OCI-LY1 (cell line): ENCODE results near the gene MRS2.

Source experiments
- H2AFZ ChIP-seq: fragments of 200-600 bp; sonication (generic), shearing (Covaris generic); 2 replicates; pipeline ENCODE4 v1.6.0; 2014; ENCODE audit warnings: antibody characterized with exemption, mild to moderate bottlenecking, low read length
- H3F3A ChIP-seq: fragments of 200-600 bp; sonication (generic), shearing (Covaris generic); 2 replicates; pipeline ENCODE4 v1.6.0; 2014; ENCODE audit warnings: mild to moderate bottlenecking, antibody characterized with exemption, low read length, moderate library complexity; ENCODE audit not compliant: insufficient read depth
- H3K27ac ChIP-seq: fragments of 200-600 bp; sonication (generic); 2 replicates; pipeline ENCODE4 v1.5.1; 2014; ENCODE audit warnings: low read length, mixed run types, mild to moderate bottlenecking, low read depth; ENCODE audit not compliant: poor library complexity, severe bottlenecking
- H3K27me3 ChIP-seq: fragments of 200-600 bp; sonication (generic); 2 replicates; pipeline ENCODE4 v1.6.0; 2014; ENCODE audit warnings: antibody characterized with exemption, mild to moderate bottlenecking, low read length, moderate library complexity; ENCODE audit not compliant: insufficient read depth
- H3K36me3 ChIP-seq: fragments of 200-600 bp; sonication (generic); 2 replicates; pipeline ENCODE4 v1.6.1; 2014; ENCODE audit warnings: mild to moderate bottlenecking, antibody characterized with exemption, low read length, moderate library complexity, mixed read lengths; ENCODE audit not compliant: insufficient read depth
- H3K4me1 ChIP-seq: fragments of 200-600 bp; sonication (generic); 2 replicates; pipeline ENCODE4 v1.5.1; 2014; ENCODE audit warnings: mild to moderate bottlenecking, low read length, moderate library complexity; ENCODE audit not compliant: insufficient read depth, severe bottlenecking
- H3K4me2 ChIP-seq: fragments of 200-600 bp; sonication (generic), shearing (Covaris generic); 2 replicates; pipeline ENCODE4 v1.6.1; 2014; ENCODE audit warnings: low read length
- H3K4me3 ChIP-seq: fragments of 200-600 bp; sonication (generic); 2 replicates; pipeline ENCODE4 v1.5.1; 2014; ENCODE audit warnings: low read length, low read depth, mild to moderate bottlenecking, mixed read lengths; ENCODE audit not compliant: poor library complexity, severe bottlenecking
- H3K79me2 ChIP-seq: fragments of 200-600 bp; shearing (Covaris generic); 2 replicates; pipeline ENCODE4 v1.6.1; 2016; ENCODE audit warnings: mixed run types, low read length, mixed read lengths; ENCODE audit not compliant: insufficient read depth
- H3K9ac ChIP-seq: fragments of 200-600 bp; sonication (generic), shearing (Covaris generic); 2 replicates; pipeline ENCODE4 v1.6.1; 2014; ENCODE audit warnings: mild to moderate bottlenecking, low read length, mixed read lengths
- H3K9me2 ChIP-seq: fragments of 200-600 bp; sonication (generic), shearing (Covaris generic); 2 replicates; pipeline ENCODE4 v1.6.1; 2014; ENCODE audit warnings: low read depth, mild to moderate bottlenecking, low read length, mixed read lengths
- H3K9me3 ChIP-seq: fragments of 200-600 bp; shearing (Covaris generic); 2 replicates; pipeline ENCODE4 v1.6.1; 2014; ENCODE audit warnings: low read length, mixed read lengths
- H4K20me1 ChIP-seq: fragments of 200-600 bp; sonication (generic), shearing (Covaris generic); 2 replicates; pipeline ENCODE4 v1.6.0; 2016; ENCODE audit warnings: mild to moderate bottlenecking, low read length; ENCODE audit not compliant: insufficient read depth
- EZH2 ChIP-seq: fragments of 200-600 bp; sonication (generic), shearing (Covaris generic); IDR thresholded peaks from 2 replicates; pipeline ENCODE4 v1.8.0; 2017; ENCODE audit warnings: borderline replicate concordance, mixed run types, mild to moderate bottlenecking, antibody characterized with exemption, low read length, moderate library complexity, mixed read lengths
- TF ChIP-seq, protein P1 (sequence below): fragments of 200-600 bp; sonication (generic), shearing (Covaris generic); IDR thresholded peaks from 2 replicates; pipeline ENCODE4 v1.5.1; 2017; ENCODE audit warnings: mild to moderate bottlenecking, antibody characterized with exemption, low read length, moderate library complexity, mixed read lengths

MRS2 gene, protein sequence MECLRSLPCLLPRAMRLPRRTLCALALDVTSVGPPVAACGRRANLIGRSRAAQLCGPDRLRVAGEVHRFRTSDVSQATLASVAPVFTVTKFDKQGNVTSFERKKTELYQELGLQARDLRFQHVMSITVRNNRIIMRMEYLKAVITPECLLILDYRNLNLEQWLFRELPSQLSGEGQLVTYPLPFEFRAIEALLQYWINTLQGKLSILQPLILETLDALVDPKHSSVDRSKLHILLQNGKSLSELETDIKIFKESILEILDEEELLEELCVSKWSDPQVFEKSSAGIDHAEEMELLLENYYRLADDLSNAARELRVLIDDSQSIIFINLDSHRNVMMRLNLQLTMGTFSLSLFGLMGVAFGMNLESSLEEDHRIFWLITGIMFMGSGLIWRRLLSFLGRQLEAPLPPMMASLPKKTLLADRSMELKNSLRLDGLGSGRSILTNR

DNA sequence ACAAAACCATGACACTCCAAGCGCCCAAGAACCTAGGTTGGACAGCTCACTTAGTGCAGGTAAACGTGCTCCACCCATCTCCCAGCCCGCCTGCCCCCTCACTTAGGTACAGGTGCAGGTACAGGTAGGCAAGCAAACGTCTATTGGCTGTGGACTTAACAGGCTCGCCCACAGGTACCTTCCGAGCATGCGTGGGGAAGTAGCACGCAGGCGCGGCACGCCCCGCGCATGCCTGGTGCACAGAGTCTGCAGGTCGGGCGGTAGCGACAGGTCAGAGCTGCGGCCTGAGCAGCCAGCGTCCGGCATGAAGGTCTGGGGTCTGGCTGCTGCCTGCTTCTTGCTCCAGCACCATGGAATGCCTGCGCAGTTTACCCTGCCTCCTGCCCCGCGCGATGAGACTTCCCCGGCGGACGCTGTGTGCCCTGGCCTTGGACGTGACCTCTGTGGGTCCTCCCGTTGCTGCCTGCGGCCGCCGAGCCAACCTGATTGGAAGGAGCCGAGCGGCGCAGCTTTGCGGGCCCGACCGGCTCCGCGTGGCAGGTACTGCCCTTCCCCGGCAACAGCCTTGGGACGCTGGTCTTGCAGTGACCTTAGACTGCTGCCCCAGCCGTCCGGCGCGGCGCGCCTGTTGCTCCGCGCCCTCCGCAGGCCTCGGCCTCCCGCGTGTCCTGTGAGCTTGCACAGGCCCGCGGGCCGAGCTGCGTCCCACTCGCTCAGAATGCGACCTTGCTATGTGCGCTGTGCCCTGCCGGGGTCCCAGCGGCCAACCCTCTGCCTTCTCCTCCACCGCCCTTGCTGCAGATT is at the start of gene MRS2:
Gene MRS2 (plus strand): TSS at position 240 of the 804 bp plus-strand sequence. CDS start 111 bp downstream, at position 351.
- Histone ChIP-seq H3K4me2 (peak within 1 kb of the TSS; percentile 93), H3F3A (no peaks in the 10 kb centered on the region), H2AFZ (no peak within 1 kb of the TSS), H3K9ac (peak within 1 kb of the TSS; percentile 86), H3K27me3 (no peaks in the 10 kb centered on the region), H3K9me3 (no peaks in the 10 kb centered on the region), H3K27ac (no peak within 1 kb of the TSS), H3K79me2 (peaks cover 24% of the 10 kb centered on the region), H3K4me1 (peaks cover 21% of the 10 kb centered on the region), H3K36me3 (peaks cover 23% of the 10 kb centered on the region), H3K4me3 (peak within 1 kb of the TSS; percentile 92), H4K20me1 (no peaks in the 10 kb centered on the region), H3K9me2 (no peaks in the 10 kb centered on the region)
- no peak for TF ChIP-seq EZH2
- TF ChIP-seq, protein P1, sequence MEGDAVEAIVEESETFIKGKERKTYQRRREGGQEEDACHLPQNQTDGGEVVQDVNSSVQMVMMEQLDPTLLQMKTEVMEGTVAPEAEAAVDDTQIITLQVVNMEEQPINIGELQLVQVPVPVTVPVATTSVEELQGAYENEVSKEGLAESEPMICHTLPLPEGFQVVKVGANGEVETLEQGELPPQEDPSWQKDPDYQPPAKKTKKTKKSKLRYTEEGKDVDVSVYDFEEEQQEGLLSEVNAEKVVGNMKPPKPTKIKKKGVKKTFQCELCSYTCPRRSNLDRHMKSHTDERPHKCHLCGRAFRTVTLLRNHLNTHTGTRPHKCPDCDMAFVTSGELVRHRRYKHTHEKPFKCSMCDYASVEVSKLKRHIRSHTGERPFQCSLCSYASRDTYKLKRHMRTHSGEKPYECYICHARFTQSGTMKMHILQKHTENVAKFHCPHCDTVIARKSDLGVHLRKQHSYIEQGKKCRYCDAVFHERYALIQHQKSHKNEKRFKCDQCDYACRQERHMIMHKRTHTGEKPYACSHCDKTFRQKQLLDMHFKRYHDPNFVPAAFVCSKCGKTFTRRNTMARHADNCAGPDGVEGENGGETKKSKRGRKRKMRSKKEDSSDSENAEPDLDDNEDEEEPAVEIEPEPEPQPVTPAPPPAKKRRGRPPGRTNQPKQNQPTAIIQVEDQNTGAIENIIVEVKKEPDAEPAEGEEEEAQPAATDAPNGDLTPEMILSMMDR, result no peak

DNA sequence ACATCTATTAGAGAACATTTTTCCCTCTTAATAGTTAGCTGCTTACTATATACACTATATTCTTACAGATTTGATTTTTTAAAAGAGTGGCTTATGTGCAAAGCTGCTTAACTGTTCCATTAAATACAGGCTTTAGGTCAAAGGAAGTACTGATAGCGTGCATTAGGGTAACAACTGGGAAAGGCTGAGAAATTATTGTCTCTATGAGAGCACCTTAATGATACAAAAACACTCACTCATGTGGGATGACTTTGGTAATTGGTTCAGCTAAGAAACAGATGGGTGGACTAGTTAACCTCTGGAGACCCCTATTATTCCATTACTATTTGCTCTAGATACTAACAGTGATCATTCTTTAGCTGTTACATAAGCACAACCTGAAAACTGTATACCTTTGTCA is 48.9 kb upstream of the MRS2 start:
- Histone ChIP-seq H3K9ac (no peak overlapping the region), H3K9me3 (no peaks in the 10 kb centered on the region), H3K27ac (no peak overlapping the region), H4K20me1 (no peaks in the 10 kb centered on the region), H3K79me2 (no peaks in the 10 kb centered on the region), H3K4me2 (no peak overlapping the region), H3K27me3 (no peaks in the 10 kb centered on the region), H3K4me1 (no peaks in the 10 kb centered on the region), H3K9me2 (no peaks in the 10 kb centered on the region), H2AFZ (no peak overlapping the region), H3K4me3 (no peak overlapping the region), H3K36me3 (no peaks in the 10 kb centered on the region), H3F3A (no peaks in the 10 kb centered on the region)
- TF ChIP-seq, protein P1, result no peak
- no peak for TF ChIP-seq EZH2

DNA sequence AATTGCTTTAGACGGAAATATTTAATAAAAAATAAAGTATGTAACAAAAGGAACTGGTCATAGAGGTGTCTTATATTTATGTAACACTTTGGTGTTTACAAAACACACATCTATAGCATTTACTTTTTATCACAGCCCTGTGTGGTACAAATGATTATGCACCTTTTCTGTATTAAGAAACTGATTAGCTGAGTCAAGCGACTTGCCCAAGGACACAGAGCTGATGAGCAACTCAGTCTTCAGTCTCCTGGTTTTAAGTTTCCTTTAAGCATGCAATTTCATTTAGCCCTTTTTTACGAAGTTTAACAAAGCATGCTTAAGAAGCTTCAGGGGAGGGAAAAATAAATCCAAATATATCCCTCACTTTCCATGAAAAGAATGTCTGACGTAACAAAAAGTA is 47.3 kb upstream of the MRS2 start:
- H2AFZ ChIP-seq, result no peak overlapping the region
- no peak overlapping the region for H3K4me3 ChIP-seq
- no peaks in the 10 kb centered on the region for H3K36me3 ChIP-seq
- H3K79me2 ChIP-seq, result no peaks in the 10 kb centered on the region
- no peaks in the 10 kb centered on the region for H3F3A ChIP-seq
- H3K9ac ChIP-seq, result no peak overlapping the region
- H4K20me1 ChIP-seq, result no peaks in the 10 kb centered on the region
- H3K27ac ChIP-seq, result no peak overlapping the region
- no peaks in the 10 kb centered on the region for H3K27me3 ChIP-seq
- TF ChIP-seq, protein P1, result no peak
- TF ChIP-seq EZH2, result no peak
- no peaks in the 10 kb centered on the region for H3K9me2 ChIP-seq
- H3K9me3 ChIP-seq, result no peaks in the 10 kb centered on the region
- no peak overlapping the region for H3K4me2 ChIP-seq
- peaks cover 5% of the 10 kb centered on the region for H3K4me1 ChIP-seq
